ENCODE measurements around the gene HMGN4. TPM values are rescaled to one million over a fixed set of nuclear protein-coding genes. Genes with fewer than 3 reads are reported as not detected.

Gene HMGN4
- total and polyA plus RNA-seq, 7 donors: 55.9 to 104 (median 70.6) TPM

- H3K27ac ChIP-seq: peak overlapping the region; percentile 23 to 59 (median 42)
- WGBS, 2 donors: 4 to 12% methylated on average over 42 of the region's 42 CpGs
- H3K4me3 ChIP-seq: peak overlapping the region; percentile 32 to 54 (median 47)
- intact Hi-C loops (cut with DNase I): loop anchor here (5.0 kb wide), 1 partner anchor 238 kb away; no protein-coding TSS in a partner anchor
- no peaks in the 10 kb centered on the region for H3K27me3 ChIP-seq
- no peaks in the 10 kb centered on the region for H3K9me3 ChIP-seq
- TF ChIP-seq, protein P1, sequence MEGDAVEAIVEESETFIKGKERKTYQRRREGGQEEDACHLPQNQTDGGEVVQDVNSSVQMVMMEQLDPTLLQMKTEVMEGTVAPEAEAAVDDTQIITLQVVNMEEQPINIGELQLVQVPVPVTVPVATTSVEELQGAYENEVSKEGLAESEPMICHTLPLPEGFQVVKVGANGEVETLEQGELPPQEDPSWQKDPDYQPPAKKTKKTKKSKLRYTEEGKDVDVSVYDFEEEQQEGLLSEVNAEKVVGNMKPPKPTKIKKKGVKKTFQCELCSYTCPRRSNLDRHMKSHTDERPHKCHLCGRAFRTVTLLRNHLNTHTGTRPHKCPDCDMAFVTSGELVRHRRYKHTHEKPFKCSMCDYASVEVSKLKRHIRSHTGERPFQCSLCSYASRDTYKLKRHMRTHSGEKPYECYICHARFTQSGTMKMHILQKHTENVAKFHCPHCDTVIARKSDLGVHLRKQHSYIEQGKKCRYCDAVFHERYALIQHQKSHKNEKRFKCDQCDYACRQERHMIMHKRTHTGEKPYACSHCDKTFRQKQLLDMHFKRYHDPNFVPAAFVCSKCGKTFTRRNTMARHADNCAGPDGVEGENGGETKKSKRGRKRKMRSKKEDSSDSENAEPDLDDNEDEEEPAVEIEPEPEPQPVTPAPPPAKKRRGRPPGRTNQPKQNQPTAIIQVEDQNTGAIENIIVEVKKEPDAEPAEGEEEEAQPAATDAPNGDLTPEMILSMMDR (IDR thresholded peaks at IDR 0.05): no peak
- TF ChIP-seq EP300 (IDR thresholded peaks at IDR 0.05): no peak
- no peak for TF ChIP-seq POLR2A (IDR thresholded peaks at IDR 0.05)
- no peak for TF ChIP-seq POLR2AphosphoS5 (IDR thresholded peaks at IDR 0.05)
- H3K36me3 ChIP-seq: peaks cover 3 to 14% (median 7%) of the 10 kb centered on the region in 4 donors
- peak; percentile 80 for DNase-seq
- H3K4me1 ChIP-seq: peaks cover 4 to 24% (median 9%) of the 10 kb centered on the region in 4 donors
Observed at GRCh38 chr6:26550250-26550993, 12.3 kb downstream of the HMGN4 start.

GRCh38 chr6:26552205-26552604, 14.0 kb downstream of the HMGN4 start:
- H3K9me3 ChIP-seq: no peaks in the 10 kb centered on the region
- intact Hi-C loops (cut with DNase I): loop anchor here (5.0 kb wide), 1 partner anchor 240 kb away; no protein-coding TSS in a partner anchor
- TF ChIP-seq POLR2AphosphoS5 (IDR thresholded peaks at IDR 0.05) (no peak), POLR2A (IDR thresholded peaks at IDR 0.05) (no peak)
- TF ChIP-seq, protein P1 (IDR thresholded peaks at IDR 0.05): no peak
- H3K4me3 ChIP-seq: no peak overlapping the region
- 86 to 90% methylated on average over 10 of the region's 10 CpGs for WGBS, 2 donors
- no peaks in the 10 kb centered on the region for H3K36me3 ChIP-seq
- no peak for DNase-seq
- H3K27ac ChIP-seq: no peak overlapping the region
- H3K27me3 ChIP-seq: no peaks in the 10 kb centered on the region
- peaks cover 4 to 24% (median 9%) of the 10 kb centered on the region in 4 donors for H3K4me1 ChIP-seq

DNA sequence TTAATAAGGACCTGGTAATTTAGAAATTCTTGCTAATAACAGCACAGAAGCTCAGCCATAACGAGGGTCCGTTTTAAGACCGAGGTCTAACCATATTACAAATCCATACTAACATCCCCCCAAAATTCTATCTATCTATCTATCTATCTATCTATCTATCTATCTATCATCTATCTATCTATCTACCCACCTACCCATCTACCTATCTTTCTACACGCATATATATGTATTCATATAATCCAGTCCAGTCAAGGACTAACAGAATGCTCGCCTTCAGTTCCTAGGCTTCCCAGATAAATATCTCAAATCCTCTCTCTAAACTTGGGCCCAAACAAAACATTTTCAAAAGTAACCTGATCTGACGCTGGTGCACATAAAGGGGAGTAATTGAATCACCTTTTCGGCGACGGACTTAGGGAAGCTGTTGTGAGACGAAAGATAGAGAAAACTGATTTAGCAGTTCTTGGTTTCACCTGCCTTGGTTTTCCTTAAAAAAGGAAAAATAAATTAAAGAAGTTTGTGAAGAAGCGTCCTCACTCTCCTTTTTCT, 14.5 kb downstream of the HMGN4 start:
- 35 to 47% methylated on average over 11 of the region's 11 CpGs for WGBS, 2 donors
- intact Hi-C loops (cut with DNase I): loop anchor here (1.0 to 5.0 kb wide), 4 partner anchors 15 to 240 kb away; no protein-coding TSS in a partner anchor

GRCh38 chr6:26553264-26553634, 15.1 kb downstream of the HMGN4 start:
- H3K4me3 ChIP-seq: peak overlapping the region; percentile 36 to 51 (median 48)
- H3K9me3 ChIP-seq: no peaks in the 10 kb centered on the region
- TF ChIP-seq POLR2A (IDR thresholded peaks at IDR 0.05) (no peak), EP300 (IDR thresholded peaks at IDR 0.05) (no peak), POLR2AphosphoS5 (IDR thresholded peaks at IDR 0.05) (no peak)
- TF ChIP-seq, protein P1 (IDR thresholded peaks at IDR 0.05): no peak
- H3K27me3 ChIP-seq: no peaks in the 10 kb centered on the region
- DNase-seq: peak; percentile 89
- intact Hi-C loops (cut with DNase I): loop anchor here (1.0 to 5.0 kb wide), 4 partner anchors 15 to 241 kb away; no protein-coding TSS in a partner anchor
- no peaks in the 10 kb centered on the region for H3K36me3 ChIP-seq
- peaks cover 4 to 24% (median 9%) of the 10 kb centered on the region in 4 donors for H3K4me1 ChIP-seq
- 0 to 2% methylated on average over 13 of the region's 13 CpGs for WGBS, 2 donors
- peak overlapping the region; percentile 69 to 89 (median 79) for H3K27ac ChIP-seq

More for the DNA sequence above, 14.5 kb downstream of the HMGN4 start:
- Histone ChIP-seq H3K4me1 (peaks cover 4 to 24% (median 9%) of the 10 kb centered on the region in 4 donors), H3K27ac (peak overlapping the region; percentile 69 to 89 (median 79)), H3K27me3 (no peaks in the 10 kb centered on the region), H3K9me3 (no peaks in the 10 kb centered on the region), H3K4me3 (peak overlapping the region; percentile 36 to 51 (median 48)), H3K36me3 (no peaks in the 10 kb centered on the region)
- no peak for DNase-seq
- TF ChIP-seq POLR2A (IDR thresholded peaks at IDR 0.05): no peak
- TF ChIP-seq, protein P1 (IDR thresholded peaks at IDR 0.05): no peak
- TF ChIP-seq EP300 (IDR thresholded peaks at IDR 0.05): no peak
- no peak for TF ChIP-seq POLR2AphosphoS5 (IDR thresholded peaks at IDR 0.05)
